ENCODE data around the gene PAFAH1B1. TPM values are rescaled to one million over a fixed set of nuclear protein-coding genes. Genes with fewer than 3 reads are reported as not detected.

The PAFAH1B1 gene
- total RNA-seq, 2 experiments from 2014 or later = 120 to 123 TPM

GRCh38 chr17:2700030-2700490 lies 106.6 kb downstream of the PAFAH1B1 start:
- H3K4me1 Mint-ChIP-seq (ENCODE audit: low read depth) = no peaks in the 10 kb centered on the region
- Histone ChIP-seq H3K4me3 (ENCODE audit: low read length) (no peak overlapping the region), H3K9me3 (ENCODE audit: control insufficient read depth in 1 of 2, insufficient read depth in 1 of 2, low read length in 2 of 2) (no peaks in the 10 kb centered on the region), H3K4me1 (ENCODE audit: insufficient read depth, low read length) (no peaks in the 10 kb centered on the region), H3K27me3 (ENCODE audit: control insufficient read depth in 1 of 2, insufficient read depth in 2 of 2, low read length in 2 of 2) (no peaks in the 10 kb centered on the region), H3K27ac (ENCODE audit: low read depth in 1 of 2, low read length in 2 of 2) (no peak overlapping the region), H3K36me3 (ENCODE audit: insufficient read depth, low read length) (peaks cover 61% of the 10 kb centered on the region)
- DNase-seq = peak in 1 of 14 experiments; percentile 27
- H3K27ac Mint-ChIP-seq = no peak overlapping the region
- H3K4me3 Mint-ChIP-seq = no peak overlapping the region
- no peaks in the 10 kb centered on the region for H3K9me3 Mint-ChIP-seq
- CTCF ChIA-PET = no interaction called here
- no peak for TF ChIP-seq CTCF (IDR thresholded peaks at IDR 0.05)
- peaks cover 41% of the 10 kb centered on the region for H3K36me3 Mint-ChIP-seq (ENCODE audit: low read depth)
- intact Hi-C loops (cut with DNase I, micrococcal nuclease) = no loop called here
- ATAC-seq (ENCODE audit: poor library complexity) = no peak
- POLR2A ChIA-PET = no interaction called here
- no peaks in the 10 kb centered on the region for H3K27me3 Mint-ChIP-seq

GRCh38 chr17:2700491-2701141 lies 107.2 kb downstream of the PAFAH1B1 start:
- no peaks in the 10 kb centered on the region for H3K9me3 ChIP-seq (ENCODE audit: control insufficient read depth in 1 of 2, insufficient read depth in 1 of 2, low read length in 2 of 2)
- ChIA-PET CTCF (no interaction called here), POLR2A (no interaction called here)
- no peak overlapping the region for H3K27ac ChIP-seq (ENCODE audit: low read depth in 1 of 2, low read length in 2 of 2)
- no peaks in the 10 kb centered on the region for H3K27me3 ChIP-seq (ENCODE audit: control insufficient read depth in 1 of 2, insufficient read depth in 2 of 2, low read length in 2 of 2)
- ATAC-seq (ENCODE audit: poor library complexity) (no peak), DNase-seq (peak in 2 of 14 experiments; percentile 11 to 22)
- Mint-ChIP-seq H3K9me3 (no peaks in the 10 kb centered on the region), H3K4me1 (ENCODE audit: low read depth) (peaks cover 5% of the 10 kb centered on the region), H3K36me3 (ENCODE audit: low read depth) (peaks cover 47% of the 10 kb centered on the region), H3K27ac (no peak overlapping the region), H3K27me3 (no peaks in the 10 kb centered on the region), H3K4me3 (no peak overlapping the region)
- peaks cover 3% of the 10 kb centered on the region for H3K4me1 ChIP-seq (ENCODE audit: insufficient read depth, low read length)
- no peak overlapping the region for H3K4me3 ChIP-seq (ENCODE audit: low read length)
- TF ChIP-seq CTCF (IDR thresholded peaks at IDR 0.05) = no peak
- intact Hi-C loops (cut with DNase I, micrococcal nuclease) = no loop called here
- H3K36me3 ChIP-seq (ENCODE audit: insufficient read depth, low read length) = peaks cover 55% of the 10 kb centered on the region

GRCh38 chr17:2701161-2701995 lies 107.9 kb downstream of the PAFAH1B1 start:
- ChIA-PET CTCF (no interaction called here), POLR2A (no interaction called here)
- Histone ChIP-seq H3K27me3 (ENCODE audit: control insufficient read depth in 1 of 2, insufficient read depth in 2 of 2, low read length in 2 of 2) (no peaks in the 10 kb centered on the region), H3K9me3 (ENCODE audit: control insufficient read depth in 1 of 2, insufficient read depth in 1 of 2, low read length in 2 of 2) (no peaks in the 10 kb centered on the region), H3K36me3 (ENCODE audit: insufficient read depth, low read length) (peaks cover 48% of the 10 kb centered on the region), H3K4me1 (ENCODE audit: insufficient read depth, low read length) (peaks cover 3% of the 10 kb centered on the region), H3K4me3 (ENCODE audit: low read length) (no peak overlapping the region), H3K27ac (ENCODE audit: low read depth in 1 of 2, low read length in 2 of 2) (no peak overlapping the region)
- DNase-seq (peak in 1 of 14 experiments; percentile 32), ATAC-seq (ENCODE audit: poor library complexity) (no peak)
- Mint-ChIP-seq H3K36me3 (ENCODE audit: low read depth) (peaks cover 48% of the 10 kb centered on the region), H3K4me1 (ENCODE audit: low read depth) (peaks cover 6% of the 10 kb centered on the region), H3K9me3 (no peaks in the 10 kb centered on the region), H3K4me3 (no peak overlapping the region), H3K27ac (no peak overlapping the region), H3K27me3 (no peaks in the 10 kb centered on the region)
- intact Hi-C loops (cut with DNase I, micrococcal nuclease) = no loop called here
- TF ChIP-seq CTCF (IDR thresholded peaks at IDR 0.05) = no peak
